Spinal cord (tissue), 10 donors: Measurements from ENCODE around the gene AFAP1L1. TPM values are rescaled to one million over a fixed set of nuclear protein-coding genes. Genes with fewer than 3 reads are reported as not detected.

ENCODE experiments used
- DNase-seq, 6 donors: peaks; one replicate each; pipeline versions ENCODE4 v3.0.0 to v3.0.0-alpha.2; 2013 to 2015; ENCODE audit warnings: low spot score in 6 of 6, low read depth in 4 of 6
- H3K27ac ChIP-seq: one replicate; pipeline ENCODE4 v1.5.1; 2013; ENCODE audit warnings: low read depth, low read length, control low read depth
- H3K27me3 ChIP-seq: one replicate; pipeline ENCODE4 v1.6.1; 2013; ENCODE audit warnings: low read length; ENCODE audit not compliant: control insufficient read depth, insufficient read depth
- H3K36me3 ChIP-seq: one replicate; pipeline ENCODE4 v1.6.1; 2013; ENCODE audit warnings: low read length; ENCODE audit not compliant: control insufficient read depth, insufficient read depth
- H3K4me1 ChIP-seq: one replicate; pipeline ENCODE4 v1.6.1; 2013; ENCODE audit warnings: low read length; ENCODE audit not compliant: control insufficient read depth, insufficient read depth
- H3K4me3 ChIP-seq: one replicate; pipeline ENCODE4 v1.5.1; 2013; ENCODE audit warnings: low read depth, low read length, control low read depth
- H3K9me3 ChIP-seq: one replicate; pipeline ENCODE4 v1.6.1; 2013; ENCODE audit warnings: low read length; ENCODE audit not compliant: control insufficient read depth, insufficient read depth
- WGBS: methylation state at CpG from one replicate; pipeline ENCODE4 v1.1.5; 2013; ENCODE audit warnings: missing lambda C conversion rate; ENCODE audit not compliant: insufficient coverage; 5-methylcytosine and 5-hydroxymethylcytosine counted together
- polyA plus RNA-seq, 2 donors: library from polyadenylated mRNA; unstranded; fragments of 120-200 nt; gene quantifications; one replicate each; pipeline ENCODE4 v1.2.1, GENCODE V29; 2013; ENCODE audit not compliant: insufficient read length in 2 of 2
- total RNA-seq, 2 donors: library from RNA; depleted of rRNA in 1 of 2; stranded (reverse); fragments of 120-200 nt in 1 of 2; fragments of >200 nt in 1 of 2; gene quantifications; one replicate each; pipeline versions ENCODE4 v1.2.3 to v1.2.4, GENCODE V29; 2013 to 2014
- donor health status: healthy.

Gene AFAP1L1
- total and polyA plus RNA-seq, 4 donors: 10.8 to 48.6 (median 15.5) TPM

DNA sequence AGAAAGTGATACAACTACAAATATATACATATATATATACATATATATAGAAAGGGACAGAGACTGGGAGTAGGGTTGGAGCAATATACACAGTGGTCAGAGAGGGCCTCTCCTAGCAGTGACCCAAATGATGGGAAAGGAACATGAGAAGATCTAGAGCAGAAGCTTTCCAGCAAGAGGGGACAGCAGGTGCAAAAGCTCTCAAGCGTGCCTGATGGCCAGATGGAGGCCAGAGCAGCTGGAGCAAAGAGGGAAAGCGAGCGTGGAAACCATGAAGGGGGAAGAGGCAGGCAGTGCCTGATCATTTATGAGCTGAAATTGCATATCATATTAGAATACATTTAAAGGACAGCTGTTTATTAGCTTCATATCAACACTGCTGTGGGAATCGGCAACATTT lies 66.1 kb downstream of the AFAP1L1 start:
- H3K4me3 ChIP-seq: no peak overlapping the region
- no peaks in the 10 kb centered on the region for H3K4me1 ChIP-seq
- no peaks in the 10 kb centered on the region for H3K27me3 ChIP-seq
- H3K36me3 ChIP-seq: no peaks in the 10 kb centered on the region
- WGBS: 100% methylated on average over 1 of the region's 4 CpGs
- H3K9me3 ChIP-seq: no peaks in the 10 kb centered on the region
- peak in 1 of 6 donors; percentile 17 for DNase-seq
- H3K27ac ChIP-seq: no peak overlapping the region

- no peak overlapping the region for H3K4me3 ChIP-seq
- H3K9me3 ChIP-seq: no peaks in the 10 kb centered on the region
- no peak for DNase-seq
- H3K4me1 ChIP-seq: no peaks in the 10 kb centered on the region
- no peaks in the 10 kb centered on the region for H3K27me3 ChIP-seq
- WGBS: 40% methylated on average over 1 of the region's 1 CpG
- H3K27ac ChIP-seq: no peak overlapping the region
- no peaks in the 10 kb centered on the region for H3K36me3 ChIP-seq
Observed at GRCh38 chr5:149338364-149338763, 66.7 kb downstream of the AFAP1L1 start.

- Histone ChIP-seq H3K36me3 (no peaks in the 10 kb centered on the region), H3K9me3 (no peaks in the 10 kb centered on the region), H3K4me1 (peaks cover 8% of the 10 kb centered on the region), H3K4me3 (no peak overlapping the region), H3K27me3 (no peaks in the 10 kb centered on the region), H3K27ac (no peak overlapping the region)
- no peak for DNase-seq
- no CpG with 5 or more reads among the region's 1 CpG for WGBS
Observed at GRCh38 chr5:149340920-149341319, 69.3 kb downstream of the AFAP1L1 start.

GRCh38 chr5:149341876-149342275 lies 70.2 kb downstream of the AFAP1L1 start:
- no peak overlapping the region for H3K27ac ChIP-seq
- no peaks in the 10 kb centered on the region for H3K36me3 ChIP-seq
- H3K27me3 ChIP-seq: no peaks in the 10 kb centered on the region
- H3K9me3 ChIP-seq: no peaks in the 10 kb centered on the region
- H3K4me3 ChIP-seq: no peak overlapping the region
- peaks cover 11% of the 10 kb centered on the region for H3K4me1 ChIP-seq
- DNase-seq: no peak

DNA sequence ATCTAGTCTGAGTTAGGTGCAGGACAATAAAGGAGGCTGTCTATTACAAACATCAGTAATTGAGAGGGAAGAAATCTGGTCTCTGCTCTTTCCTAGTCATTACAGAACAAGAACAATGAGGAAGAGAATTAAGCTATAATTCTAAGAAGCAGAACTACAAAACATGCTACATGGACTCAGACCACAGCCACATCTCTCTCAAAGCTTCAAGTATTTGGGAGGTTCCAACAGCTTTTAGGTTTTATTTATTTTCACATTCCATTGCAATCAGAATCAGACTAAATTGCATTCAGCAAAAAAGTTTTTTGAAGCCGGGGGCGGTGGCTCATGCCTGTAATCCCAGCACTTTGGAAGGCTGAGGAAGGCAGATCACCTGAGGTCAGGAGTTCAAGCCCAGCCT lies 72.5 kb downstream of the AFAP1L1 start:
- Histone ChIP-seq H3K36me3 (peaks cover 4% of the 10 kb centered on the region), H3K9me3 (no peaks in the 10 kb centered on the region), H3K27ac (no peak overlapping the region), H3K4me3 (no peak overlapping the region), H3K27me3 (no peaks in the 10 kb centered on the region), H3K4me1 (peaks cover 11% of the 10 kb centered on the region)
- 80% methylated on average over 2 of the region's 2 CpGs for WGBS
- DNase-seq: no peak

GRCh38 chr5:149345147-149345891 lies 73.7 kb downstream of the AFAP1L1 start, which contains the start of gene GRPEL2:
GRPEL2 (plus strand) TSS chr5:149345499; CDS start chr5:149345540, 41 bp downstream.
- H3K27ac ChIP-seq: peak within 1 kb of the TSS; percentile 88
- H3K9me3 ChIP-seq: no peaks in the 10 kb centered on the region
- H3K27me3 ChIP-seq: no peaks in the 10 kb centered on the region
- under 1% methylated on average over 54 of the region's 54 CpGs for WGBS
- peak within 1 kb of the TSS; percentile 93 for H3K4me3 ChIP-seq
- peaks cover 11% of the 10 kb centered on the region for H3K4me1 ChIP-seq
- H3K36me3 ChIP-seq: peaks cover 10% of the 10 kb centered on the region
- peak; percentile 83 to 99 (median 91) for DNase-seq

- peak overlapping the region; percentile 88 for H3K27ac ChIP-seq
- peak overlapping the region; percentile 93 for H3K4me3 ChIP-seq
- H3K36me3 ChIP-seq: peaks cover 11% of the 10 kb centered on the region
- no peak for DNase-seq
- 0% methylated on average over 7 of the region's 11 CpGs for WGBS
- peaks cover 11% of the 10 kb centered on the region for H3K4me1 ChIP-seq
- no peaks in the 10 kb centered on the region for H3K27me3 ChIP-seq
- no peaks in the 10 kb centered on the region for H3K9me3 ChIP-seq
Observed at GRCh38 chr5:149345892-149346222, 74.2 kb downstream of the AFAP1L1 start.

DNA sequence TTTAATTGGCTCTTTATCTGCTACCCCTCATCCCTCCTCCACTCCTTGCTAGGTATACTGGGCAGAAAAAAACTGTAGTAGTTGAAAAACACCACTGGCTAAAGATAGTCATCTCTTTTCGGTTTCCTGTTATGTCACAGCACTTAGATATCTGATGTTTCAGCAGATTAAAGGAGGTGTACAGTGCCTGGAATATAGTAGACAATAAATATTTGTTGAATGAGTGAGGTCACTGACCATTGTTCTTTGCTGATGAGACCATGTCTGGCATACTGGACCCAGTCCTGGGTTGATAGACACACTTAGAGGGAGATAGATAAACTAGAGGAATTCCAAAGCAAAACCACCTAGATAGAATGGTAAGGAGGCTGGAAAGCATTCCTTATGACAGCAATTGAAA lies 76.9 kb downstream of the AFAP1L1 start:
- Histone ChIP-seq H3K4me1 (peaks cover 11% of the 10 kb centered on the region), H3K27me3 (no peaks in the 10 kb centered on the region), H3K27ac (no peak overlapping the region), H3K36me3 (peaks cover 14% of the 10 kb centered on the region), H3K4me3 (no peak overlapping the region), H3K9me3 (no peaks in the 10 kb centered on the region)
- no peak for DNase-seq
- no CpG with 5 or more reads among the region's 1 CpG for WGBS

DNA sequence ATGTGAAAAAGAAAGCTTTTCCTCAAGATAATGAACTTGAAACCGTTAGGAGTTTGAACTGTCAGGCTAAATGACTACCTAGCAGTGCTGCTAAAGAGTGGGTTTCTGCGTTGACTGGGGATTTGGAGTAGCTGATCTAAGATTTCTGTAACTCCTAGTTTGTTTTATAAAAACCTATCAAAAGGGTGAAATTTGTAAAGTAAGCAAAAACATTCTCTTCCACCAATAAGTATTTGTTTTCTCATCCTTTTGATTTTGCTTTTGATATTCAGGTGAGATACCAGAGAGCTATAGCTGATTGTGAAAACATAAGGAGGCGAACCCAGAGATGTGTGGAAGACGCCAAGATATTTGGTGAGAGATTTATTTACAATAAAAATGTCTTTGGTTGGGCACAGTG lies 77.7 kb downstream of the AFAP1L1 start:
- no peak overlapping the region for H3K4me3 ChIP-seq
- H3K4me1 ChIP-seq: peaks cover 10% of the 10 kb centered on the region
- no peaks in the 10 kb centered on the region for H3K27me3 ChIP-seq
- no peaks in the 10 kb centered on the region for H3K9me3 ChIP-seq
- no peak overlapping the region for H3K27ac ChIP-seq
- DNase-seq: no peak
- H3K36me3 ChIP-seq: peaks cover 14% of the 10 kb centered on the region
- WGBS: 100% methylated on average over 3 of the region's 4 CpGs

DNA sequence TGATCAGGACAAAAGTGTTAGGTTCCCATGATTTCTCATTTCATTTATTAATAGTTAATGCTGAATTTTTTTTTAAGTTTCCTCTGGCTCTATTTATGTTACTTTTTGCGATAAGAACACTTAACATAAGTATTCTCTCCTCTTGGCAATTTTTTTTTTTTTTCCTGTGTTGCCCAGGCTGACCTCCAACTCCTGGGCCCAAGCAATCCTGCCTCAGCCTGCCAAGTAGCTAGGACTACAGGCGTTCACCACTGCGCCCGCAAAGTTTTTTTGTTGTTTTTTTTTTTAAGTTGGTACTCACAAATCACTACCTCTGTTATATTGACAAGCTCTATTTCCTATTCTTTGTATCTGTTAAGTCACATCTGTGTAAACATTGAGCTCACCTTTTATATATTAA lies 80.5 kb downstream of the AFAP1L1 start:
- Histone ChIP-seq H3K4me1 (no peaks in the 10 kb centered on the region), H3K27ac (no peak overlapping the region), H3K9me3 (no peaks in the 10 kb centered on the region), H3K27me3 (no peaks in the 10 kb centered on the region), H3K36me3 (peaks cover 24% of the 10 kb centered on the region), H3K4me3 (no peak overlapping the region)
- DNase-seq: no peak
- no CpG with 5 or more reads among the region's 4 CpGs for WGBS
